Measurements from ENCODE around the gene AADACL2.
"Not testable (repeated sequence)": the region's sequence is repeated elsewhere in the genome, so short reads cannot be mapped to it uniquely, and the experiment has no call there.

AADACL2 gene

GRCh38 chr3:151768393-151768930 is 34.7 kb downstream of the AADACL2 start:
- DNase-seq: no peak

- DNase-seq: no peak
These were observed 35.4 kb downstream of the AADACL2 start for GRCh38 chr3:151769175-151769574.

GRCh38 chr3:151770956-151771355 is 37.2 kb downstream of the AADACL2 start:
- DNase-seq: no peak

GRCh38 chr3:151772825-151773480 is 39.2 kb downstream of the AADACL2 start:
- no peak for DNase-seq

GRCh38 chr3:151774235-151774634 is 40.5 kb downstream of the AADACL2 start:
- DNase-seq: no peak

GRCh38 chr3:151774910-151775309 is 41.2 kb downstream of the AADACL2 start:
- no peak for DNase-seq

GRCh38 chr3:151775314-151776258 is 41.9 kb downstream of the AADACL2 start:
- no peak for DNase-seq

- no peak for DNase-seq
These were observed 42.6 kb downstream of the AADACL2 start for GRCh38 chr3:151776259-151776740.

- no peak for DNase-seq
These were observed 44.2 kb downstream of the AADACL2 start for GRCh38 chr3:151777880-151778279.

- no peak for DNase-seq
These were observed 53.9 kb downstream of the AADACL2 start for GRCh38 chr3:151787626-151788025.

- DNase-seq: no peak
These were observed 54.7 kb downstream of the AADACL2 start for GRCh38 chr3:151788401-151788800.

GRCh38 chr3:151789853-151790463 is 56.2 kb downstream of the AADACL2 start:
- DNase-seq: no peak

GRCh38 chr3:151790763-151791162 is 57.0 kb downstream of the AADACL2 start:
- not testable (repeated sequence) for DNase-seq

- no peak for DNase-seq
These were observed 58.7 kb downstream of the AADACL2 start for GRCh38 chr3:151792411-151792810.

GRCh38 chr3:151793636-151794035 is 59.9 kb downstream of the AADACL2 start:
- no peak for DNase-seq

GRCh38 chr3:151794080-151794479 is 60.4 kb downstream of the AADACL2 start:
- no peak for DNase-seq

GRCh38 chr3:151795276-151795675 is 61.5 kb downstream of the AADACL2 start:
- DNase-seq: no peak

- DNase-seq: no peak
These were observed 62.5 kb downstream of the AADACL2 start for GRCh38 chr3:151796105-151796680.

- DNase-seq: no peak
These were observed 64.7 kb downstream of the AADACL2 start for GRCh38 chr3:151798466-151798865.

- no peak for DNase-seq
These were observed 66.7 kb downstream of the AADACL2 start for GRCh38 chr3:151800431-151800830.

GRCh38 chr3:151804267-151804666 is 70.5 kb downstream of the AADACL2 start:
- no peak for DNase-seq

GRCh38 chr3:151806838-151807237 is 73.1 kb downstream of the AADACL2 start:
- no peak for DNase-seq
